Ovary (tissue), 3 donors: ENCODE data around the gene TNNC1.

ENCODE experiments used
- CTCF ChIP-seq, 3 donors: fragments of 450-650 bp in 2 of 3; fragments of 200-600 bp in 1 of 3; IDR thresholded peaks; one replicate each; pipeline versions ENCODE4 v1.5.1 to v1.8.0; 2016 to 2022; ENCODE audit warnings: antibody characterized with exemption in 3 of 3, mild to moderate bottlenecking in 1 of 3
- EP300 ChIP-seq: sonication (generic); formaldehyde crosslinking; IDR thresholded peaks from one replicate; pipeline ENCODE4 v1.6.1; 2017; ENCODE audit warnings: antibody characterized with exemption
- POLR2A ChIP-seq: fragments of 450-650 bp; IDR thresholded peaks from one replicate; pipeline ENCODE4 v1.6.1; 2017; ENCODE audit warnings: antibody characterized with exemption, mild to moderate bottlenecking, moderate library complexity
- donor health status: DM: no; HTN: no; CAD: no.

GRCh38 chr3:52487788-52488691 is 34.2 kb upstream of the TNNC1 start:
- TF ChIP-seq POLR2A, result no peak
- no peak for TF ChIP-seq CTCF (IDR thresholded peaks at IDR 0.05)
- no peak for TF ChIP-seq EP300
